SIG-M5 treated with dmso at 0.1 percent for 504 hours (cell line): ENCODE measurements around the gene TEX44.
A peak's percentile ranks its signal among the peaks of the same experiment; 100 is the strongest.

Source experiments
- DNase-seq: peaks from one replicate; lab custom pipeline; 2025; ENCODE audit not compliant: unreplicated experiment; lab: John Stamatoyannopoulos, UW

The TEX44 gene

GRCh38 chr2:231633241-231633976, 40.7 kb downstream of the TEX44 start:
- no peak for DNase-seq

GRCh38 chr2:231634412-231634811, 41.7 kb downstream of the TEX44 start:
- no peak for DNase-seq

- DNase-seq, result no peak
These were observed 42.5 kb downstream of the TEX44 start for GRCh38 chr2:231634951-231635875.

- no peak for DNase-seq
These were observed 47.6 kb downstream of the TEX44 start for GRCh38 chr2:231640241-231640640.

- peak; percentile 33 for DNase-seq
These were observed 48.0 kb downstream of the TEX44 start for GRCh38 chr2:231640641-231641111.

- DNase-seq, result peak; percentile 86
These were observed 50.2 kb downstream of the TEX44 start for GRCh38 chr2:231642631-231643494.

GRCh38 chr2:231643495-231643888, 50.8 kb downstream of the TEX44 start:
- no peak for DNase-seq
